Esophagus squamous epithelium (tissue), 4 donors: ENCODE results near the gene DPY19L3.

Experiments
- CTCF ChIP-seq, 6 experiments: fragments of 450-650 bp in 4 of 6; fragments of 200-600 bp in 2 of 6; sonication (generic) in 2 of 6; IDR thresholded peaks; one replicate each; pipeline ENCODE4 v1.5.1; 2016 to 2019; ENCODE audit warnings: antibody characterized with exemption in 6 of 6, mild to moderate bottlenecking in 4 of 6, moderate library complexity in 4 of 6
- POLR2A ChIP-seq, 4 donors: fragments of 450-650 bp; IDR thresholded peaks; one replicate each; pipeline ENCODE4 v1.6.1; 2017; ENCODE audit warnings: antibody characterized with exemption in 4 of 4, mild to moderate bottlenecking in 4 of 4, moderate library complexity in 3 of 4

- TF ChIP-seq CTCF (IDR thresholded peaks at IDR 0.05), result no peak
- TF ChIP-seq POLR2A (IDR thresholded peaks at IDR 0.05), result no peak
Observed at GRCh38 chr19:32403291-32403995, 2.1 kb upstream of the DPY19L3 start.
